Dedifferentiated amniotic fluid mesenchymal stem cell (primary cell): Measurements from ENCODE around the gene PRDM16.
A peak's percentile ranks its signal among the peaks of the same experiment; 100 is the strongest.

Source experiments
- DNase-seq: peaks from one replicate; pipeline ENCODE4 v3.0.0-alpha.2; 2016; ENCODE audit errors: extremely low spot score

Gene PRDM16

GRCh38 chr1:3068564-3069431 is at the start of gene PRDM16:
PRDM16 (plus strand) TSS chr1:3069203; CDS start chr1:3069260, 57 bp downstream.
- peak; percentile 40 for DNase-seq

DNA sequence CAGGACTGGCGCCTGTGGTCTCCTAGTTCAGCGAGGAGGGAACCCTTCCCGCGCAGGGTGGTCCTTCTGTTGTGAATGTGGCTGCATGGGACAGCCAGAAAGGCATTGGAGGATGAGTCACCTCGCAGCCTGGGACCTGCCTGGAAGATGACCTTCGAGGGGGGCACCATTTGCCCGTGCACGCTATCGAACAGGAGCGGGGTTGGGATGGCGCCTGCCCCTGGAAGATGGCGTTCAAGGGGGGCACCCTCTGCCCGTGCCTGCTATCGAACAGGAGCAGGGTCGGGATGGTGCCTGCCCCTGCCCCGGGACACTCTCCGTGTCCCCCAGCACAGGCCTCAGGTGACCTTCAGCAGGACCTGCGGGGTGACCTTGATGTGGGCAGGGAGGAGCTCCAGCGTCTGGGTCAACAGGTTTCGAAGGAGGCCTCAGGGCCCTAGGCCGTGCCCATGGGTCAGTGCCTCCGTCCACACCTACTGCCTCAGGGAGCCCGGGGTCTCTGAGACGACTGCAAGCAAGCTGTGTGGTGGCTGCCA is 49.4 kb upstream of the PRDM16 start:
- DNase-seq = no peak

GRCh38 chr1:3020263-3020909 is 48.6 kb upstream of the PRDM16 start:
- DNase-seq = no peak

- DNase-seq = no peak
These were observed 47.8 kb upstream of the PRDM16 start, which contains the start of gene ACTRT2 for GRCh38 chr1:3021233-3021671. ACTRT2 (plus strand) TSS chr1:3021467; CDS start chr1:3021687, 220 bp downstream.

- no peak for DNase-seq
These were observed 47.1 kb upstream of the PRDM16 start for GRCh38 chr1:3021801-3022401.

DNA sequence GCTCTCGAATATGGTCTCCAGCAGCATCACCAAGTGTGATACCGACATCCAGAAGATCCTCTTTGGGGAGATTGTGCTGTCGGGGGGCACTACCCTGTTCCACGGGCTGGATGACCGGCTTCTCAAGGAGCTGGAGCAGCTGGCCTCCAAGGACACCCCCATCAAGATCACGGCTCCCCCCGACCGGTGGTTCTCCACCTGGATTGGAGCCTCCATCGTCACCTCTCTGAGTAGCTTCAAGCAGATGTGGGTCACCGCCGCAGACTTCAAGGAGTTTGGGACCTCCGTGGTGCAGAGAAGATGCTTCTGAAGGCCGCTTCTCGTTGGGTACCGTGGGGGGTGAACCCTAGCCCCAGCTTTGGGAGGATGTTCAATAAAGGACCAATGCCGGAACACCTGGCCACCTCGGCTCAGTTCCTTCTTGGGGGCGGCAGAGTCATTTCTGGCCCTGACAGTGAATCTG is 46.5 kb upstream of the PRDM16 start:
- no peak for DNase-seq

GRCh38 chr1:3022976-3023375 is 46.0 kb upstream of the PRDM16 start:
- DNase-seq = no peak

DNA sequence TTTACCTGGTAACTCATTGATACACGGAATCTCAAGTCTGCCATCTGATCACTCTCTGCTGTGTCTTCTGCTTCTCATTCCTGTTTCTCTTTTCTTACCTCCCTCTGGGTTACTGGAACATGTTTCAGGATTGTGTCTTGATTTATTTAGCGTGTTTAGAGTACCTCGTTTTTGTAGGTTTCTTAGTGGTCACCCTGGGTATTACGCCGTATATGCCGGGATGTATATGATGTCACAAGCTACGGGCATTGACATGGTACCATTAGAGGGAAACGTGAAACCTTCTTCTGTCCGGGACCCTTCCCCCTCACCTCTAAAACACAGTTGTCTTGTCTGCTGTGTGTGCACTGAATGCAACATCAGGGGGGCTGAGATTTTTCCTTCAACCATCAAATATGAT is 45.0 kb upstream of the PRDM16 start:
- DNase-seq = no peak

DNA sequence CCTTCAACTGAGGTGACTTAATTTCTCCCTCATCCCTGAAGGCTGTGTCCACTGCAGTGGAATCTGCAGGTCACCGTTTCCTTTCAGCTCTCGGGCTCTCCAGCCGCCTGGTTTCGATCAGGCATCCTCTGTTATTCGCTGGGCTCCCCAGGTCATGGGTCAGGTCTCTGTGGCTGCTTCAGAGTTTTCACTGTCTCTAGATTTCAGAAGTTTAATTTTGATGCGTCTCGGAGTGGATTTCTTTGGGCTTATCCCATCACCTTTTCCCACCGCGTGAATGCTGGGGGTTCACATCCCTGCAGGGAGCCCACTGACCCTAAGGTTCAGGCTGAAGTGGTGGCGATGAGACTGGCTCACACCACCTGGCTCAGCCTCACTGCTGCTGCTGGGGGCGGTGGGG is 44.4 kb upstream of the PRDM16 start:
- DNase-seq = no peak

DNA sequence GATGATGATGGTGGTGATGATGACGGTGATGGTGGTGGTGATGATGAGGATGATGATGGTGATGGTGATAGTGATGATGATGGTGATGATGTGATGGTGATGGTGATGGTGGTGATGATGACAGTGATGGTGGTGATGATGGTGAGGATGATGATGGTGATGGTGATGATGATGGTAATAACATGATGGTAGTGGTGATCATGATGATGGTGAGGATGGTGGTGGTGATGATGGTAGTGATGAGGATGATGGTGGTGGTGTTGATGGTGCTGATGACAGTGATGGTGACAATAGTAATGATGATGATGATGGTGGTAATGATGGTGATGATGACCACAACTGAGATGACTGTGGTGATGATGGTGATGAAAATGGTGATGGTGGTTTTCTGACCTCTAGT is 42.9 kb upstream of the PRDM16 start:
- DNase-seq = no peak

DNA sequence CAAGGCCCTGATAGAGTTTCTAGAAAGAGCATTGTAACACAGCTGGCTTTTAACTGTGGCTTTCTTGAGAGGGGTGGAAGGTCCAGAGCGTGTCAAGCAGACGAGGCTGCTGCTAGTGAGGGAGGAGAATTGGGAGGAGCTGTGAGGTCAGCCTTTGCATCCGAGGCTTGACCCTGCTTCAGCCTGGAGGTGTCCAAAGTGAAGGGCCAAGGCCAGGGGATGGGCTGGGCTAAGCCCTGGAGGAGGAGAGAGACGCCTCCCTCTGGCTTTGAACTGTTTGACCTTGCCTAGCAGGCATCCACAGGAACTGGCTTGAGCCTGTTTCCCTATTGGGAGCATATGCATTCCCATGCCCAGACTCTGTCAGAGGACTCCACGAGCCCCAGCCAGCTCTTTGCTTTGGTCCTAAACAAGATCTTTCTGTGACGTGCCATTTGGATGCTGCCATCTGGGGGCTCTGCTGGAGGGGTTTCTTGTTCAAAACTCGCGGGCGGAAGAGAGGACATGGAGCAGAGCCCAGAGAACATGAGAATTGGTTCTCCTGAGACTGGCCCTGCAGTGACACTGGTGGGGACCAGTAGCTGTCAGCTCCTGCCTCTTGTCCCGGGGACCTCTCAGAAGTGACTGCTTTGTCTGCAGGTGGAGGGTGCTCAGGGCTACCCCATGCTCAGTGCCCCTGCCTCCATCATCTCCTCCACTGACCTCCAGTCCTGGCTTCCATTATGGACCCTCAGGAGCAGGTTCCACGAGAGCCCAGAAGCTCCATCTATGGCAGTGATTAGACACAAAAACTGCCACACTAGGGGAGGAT is 42.2 kb upstream of the PRDM16 start:
- DNase-seq = no peak

GRCh38 chr1:3027611-3028371 is 41.2 kb upstream of the PRDM16 start:
- DNase-seq = no peak

- no peak for DNase-seq
These were observed 40.3 kb upstream of the PRDM16 start for GRCh38 chr1:3028531-3029282.

- no peak for DNase-seq
These were observed 39.5 kb upstream of the PRDM16 start for GRCh38 chr1:3029481-3029961.

- DNase-seq = no peak
These were observed 38.9 kb upstream of the PRDM16 start for GRCh38 chr1:3029991-3030662.

DNA sequence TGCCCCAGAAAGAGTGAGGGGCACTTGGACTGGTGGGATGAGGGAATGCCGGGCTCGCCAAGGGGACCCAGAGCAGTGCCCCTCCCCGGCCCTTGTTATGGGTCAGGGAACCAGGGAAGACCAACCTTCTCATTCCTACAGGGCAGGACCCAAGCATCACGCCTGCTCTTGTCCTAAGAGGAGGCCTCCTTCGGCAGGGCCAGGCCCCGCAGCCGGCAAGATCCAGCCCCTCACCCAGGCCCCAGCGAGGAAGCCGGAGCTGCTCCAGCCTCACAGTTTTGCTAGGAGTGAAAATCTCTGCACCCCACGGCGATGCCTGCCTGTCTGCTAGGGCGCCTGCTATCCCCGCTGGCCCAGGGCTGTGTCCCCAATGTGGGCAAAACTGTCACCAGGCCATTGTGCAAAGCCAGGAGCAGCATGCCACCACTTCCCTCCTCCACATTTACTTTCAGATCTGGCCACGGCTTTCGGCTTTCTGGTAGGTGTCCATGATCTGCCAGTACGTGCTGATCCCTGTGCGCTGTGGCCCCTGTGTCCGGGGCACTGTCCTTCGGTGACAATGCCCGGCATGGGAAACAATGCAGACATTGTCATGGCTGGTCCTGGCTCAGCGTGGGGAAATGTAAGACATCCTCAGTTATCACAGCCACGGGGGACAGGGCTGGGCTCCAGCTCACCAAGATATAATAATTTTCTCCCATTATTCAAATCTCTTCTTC is 38.2 kb upstream of the PRDM16 start:
- no peak for DNase-seq

- no peak for DNase-seq
These were observed 37.4 kb upstream of the PRDM16 start for GRCh38 chr1:3031401-3032221.
